Liver (tissue), 9 donors: ENCODE results near the gene SYT13. TPM values are rescaled to one million over a fixed set of nuclear protein-coding genes. Genes with fewer than 3 reads are reported as not detected.

Experiments
- DNase-seq: peaks from one replicate; pipeline ENCODE4 v3.0.0-alpha.2; 2017; ENCODE audit warnings: low spot score
- H3K27ac ChIP-seq, 2 donors: one replicate each; pipeline ENCODE4 v1.7.0; 2013; ENCODE audit warnings: inconsistent platforms in 2 of 2, low read length in 2 of 2, control low read depth in 1 of 2, low read depth in 1 of 2, mild to moderate bottlenecking in 1 of 2
- H3K27me3 ChIP-seq, 4 donors: one replicate each; pipeline versions ENCODE4 v1.6.1 to v1.7.0; 2013; ENCODE audit warnings: low read length in 3 of 4, inconsistent platforms in 1 of 4, mild to moderate bottlenecking in 1 of 4, moderate library complexity in 1 of 4; ENCODE audit not compliant: control insufficient read depth in 4 of 4, insufficient read depth in 4 of 4
- H3K36me3 ChIP-seq, 4 donors: one replicate each; pipeline versions ENCODE4 v1.6.1 to v1.7.0; 2013; ENCODE audit warnings: low read length in 3 of 4, mild to moderate bottlenecking in 3 of 4, low read depth in 1 of 4, moderate library complexity in 1 of 4; ENCODE audit not compliant: control insufficient read depth in 4 of 4, insufficient read depth in 3 of 4
- H3K4me1 ChIP-seq, 4 donors: one replicate each; pipeline versions ENCODE4 v1.6.1 to v1.7.0; 2013; ENCODE audit warnings: low read length in 3 of 4, mild to moderate bottlenecking in 3 of 4, moderate library complexity in 1 of 4; ENCODE audit not compliant: control insufficient read depth in 4 of 4, insufficient read depth in 4 of 4
- H3K4me3 ChIP-seq, 3 donors: one replicate each; pipeline versions ENCODE4 v1.6.1 to v1.7.0; 2013; ENCODE audit warnings: low read length in 3 of 3, control low read depth in 1 of 3, low read depth in 1 of 3, mild to moderate bottlenecking in 1 of 3
- H3K9ac ChIP-seq, 2 donors: one replicate each; pipeline ENCODE4 v1.7.0; 2013; ENCODE audit warnings: low read length in 2 of 2, mild to moderate bottlenecking in 2 of 2, moderate library complexity in 2 of 2, control low read depth in 1 of 2, low read depth in 1 of 2
- H3K9me3 ChIP-seq, 4 donors: one replicate each; pipeline versions ENCODE4 v1.6.1 to v1.7.0; 2013; ENCODE audit warnings: low read length in 3 of 4; ENCODE audit not compliant: control insufficient read depth in 4 of 4
- FOXA1 ChIP-seq: IDR thresholded peaks from 2 replicates; pipeline ENCODE4 v1.6.1; 2016; ENCODE audit warnings: antibody characterized with exemption
- FOXA2 ChIP-seq: IDR thresholded peaks from 2 replicates; pipeline ENCODE4 v1.6.1; 2016; ENCODE audit warnings: antibody characterized with exemption
- GABPA ChIP-seq, 2 donors: IDR thresholded peaks in 1 of 2; conservative IDR thresholded peaks in 1 of 2; 2 replicates each; pipeline ENCODE4 v1.6.1; 2016; ENCODE audit warnings: antibody characterized with exemption in 2 of 2, mild to moderate bottlenecking in 1 of 2, moderate library complexity in 1 of 2
- HNF4A ChIP-seq, 2 donors: conservative IDR thresholded peaks; 2 replicates each; pipeline ENCODE4 v1.6.1; 2016; ENCODE audit warnings: antibody characterized with exemption in 2 of 2, mild to moderate bottlenecking in 2 of 2
- HNF4G ChIP-seq: IDR thresholded peaks from 2 replicates; pipeline ENCODE4 v1.6.1; 2016; ENCODE audit warnings: antibody characterized with exemption
- JUND ChIP-seq, 2 donors: IDR thresholded peaks; 2 replicates each; pipeline ENCODE4 v1.6.1; 2016; ENCODE audit warnings: antibody characterized with exemption in 2 of 2
- NR2F2 ChIP-seq: IDR thresholded peaks from 2 replicates; pipeline ENCODE4 v1.6.1; 2016; ENCODE audit warnings: antibody characterized with exemption
- RAD21 ChIP-seq, 2 donors: IDR thresholded peaks; 2 replicates each; pipeline ENCODE4 v1.6.1; 2016; ENCODE audit warnings: antibody characterized with exemption in 2 of 2, mild to moderate bottlenecking in 2 of 2
- RXRA ChIP-seq, 2 donors: IDR thresholded peaks; 2 replicates each; pipeline ENCODE4 v1.6.1; 2017 to 2018; ENCODE audit warnings: antibody characterized with exemption in 2 of 2, mild to moderate bottlenecking in 1 of 2
- SP1 ChIP-seq: IDR thresholded peaks from 2 replicates; pipeline ENCODE4 v1.6.1; 2018; ENCODE audit warnings: antibody characterized with exemption, mild to moderate bottlenecking
- TAF1 ChIP-seq: conservative IDR thresholded peaks from 2 replicates; pipeline ENCODE4 v1.6.1; 2016; ENCODE audit warnings: antibody characterized with exemption, mild to moderate bottlenecking
- YY1 ChIP-seq: IDR thresholded peaks from 2 replicates; pipeline ENCODE4 v1.6.1; 2016; ENCODE audit warnings: antibody characterized with exemption, mild to moderate bottlenecking
- WGBS: extraction: QIAGEN DNeasy Blood & Tissue Kit; methylation state at CpG from one replicate; pipeline ENCODE4 v1.1.7; 2013; 5-methylcytosine and 5-hydroxymethylcytosine counted together
- polyA plus RNA-seq, 2 donors: library from polyadenylated mRNA; stranded (reverse) in 1 of 2; unstranded in 1 of 2; fragments of 200-250 nt in 1 of 2; fragments of >200 nt in 1 of 2; fragmentation: Nextera tagmentation in 1 of 2; extraction: Ambion mirVana in 1 of 2; gene quantifications; one replicate each; pipeline versions ENCODE4 v1.2.1 to v1.2.3, GENCODE V29; 2013 to 2015
- total RNA-seq, 2 donors: library from RNA; depleted of rRNA; stranded (reverse); fragments of >200 nt; gene quantifications; one replicate each; pipeline ENCODE4 v1.2.3, GENCODE V29; 2014
- TF ChIP-seq, protein P1 (sequence below): fragments of 150-350 bp; IDR thresholded peaks from 2 replicates; pipeline ENCODE4 v1.5.1; 2017; ENCODE audit warnings: improper control_type of control experiment, low read depth, low read length; ENCODE audit not compliant: missing input control
- TF ChIP-seq, protein P2 (sequence below): IDR thresholded peaks from 2 replicates; pipeline ENCODE4 v1.6.1; 2016; ENCODE audit warnings: antibody characterized with exemption
- TF ChIP-seq, protein P3 (sequence below): IDR thresholded peaks from 2 replicates; pipeline ENCODE4 v1.6.1; 2016; ENCODE audit warnings: antibody characterized with exemption, mild to moderate bottlenecking
- TF ChIP-seq, protein P4 (sequence below): IDR thresholded peaks from 2 replicates; pipeline ENCODE4 v1.6.1; 2016; ENCODE audit warnings: antibody characterized with exemption
- donor health status: healthy.
- donor health status: healthy.
- donor health status: healthy.
- donor health status: healthy.
- donor health status: healthy.

Gene SYT13
- total and polyA plus RNA-seq, 4 donors: 0.05 to 0.33 (median 0.14) TPM

DNA sequence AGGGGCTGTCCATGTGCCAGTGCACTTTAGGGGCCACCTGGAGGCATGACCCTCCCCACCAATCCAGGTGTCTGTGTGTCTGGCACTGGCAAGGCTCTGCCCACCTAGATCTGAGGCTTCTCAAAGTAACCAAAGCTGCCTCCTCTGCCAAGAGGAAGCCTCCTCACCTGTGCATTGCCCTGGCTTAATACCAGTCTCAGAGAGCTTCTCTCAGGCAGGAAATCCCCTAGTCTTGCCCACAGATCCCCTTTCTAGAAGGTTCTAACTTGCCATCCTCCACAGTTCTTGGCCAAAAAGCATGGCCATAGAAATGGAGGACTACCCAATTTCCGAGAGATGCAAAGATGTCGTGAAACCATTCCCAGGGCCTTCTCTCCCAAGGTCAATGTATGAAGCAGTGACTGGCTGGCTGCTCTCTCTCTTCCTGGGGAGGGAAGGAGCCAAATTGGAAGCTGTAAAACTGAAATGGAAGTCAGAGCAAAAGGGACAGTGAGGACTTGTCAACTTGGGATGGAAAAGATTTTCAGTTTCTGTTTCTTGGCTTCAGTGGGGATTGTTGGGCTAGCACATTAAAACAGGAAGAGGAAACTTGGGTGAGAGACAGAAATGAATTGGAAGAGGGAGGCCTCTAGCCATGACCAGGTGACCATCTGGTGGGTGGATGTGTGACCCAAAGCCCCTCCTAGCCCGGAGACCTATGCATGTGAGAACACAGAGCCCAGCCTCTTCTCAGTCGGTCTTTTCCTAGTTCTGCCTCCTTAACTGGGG is 70.9 kb downstream of the SYT13 start:
- WGBS: 87% methylated on average over 4 of the region's 4 CpGs
- H3K27ac ChIP-seq: no peak overlapping the region
- no peak overlapping the region for H3K9ac ChIP-seq
- TF ChIP-seq HNF4G (no peak), YY1 (no peak), RXRA (IDR thresholded peaks at IDR 0.05) (no peak), JUND (IDR thresholded peaks at IDR 0.05) (no peak), RAD21 (IDR thresholded peaks at IDR 0.05) (no peak), GABPA (IDR thresholded peaks at IDR 0.05 in 1 of 2, conservative IDR thresholded peaks at IDR 0.05 in 1 of 2) (no peak), NR2F2 (no peak), FOXA2 (no peak), FOXA1 (no peak), TAF1 (no peak), SP1 (no peak), HNF4A (conservative IDR thresholded peaks at IDR 0.05) (no peak)
- TF ChIP-seq, protein P1, sequence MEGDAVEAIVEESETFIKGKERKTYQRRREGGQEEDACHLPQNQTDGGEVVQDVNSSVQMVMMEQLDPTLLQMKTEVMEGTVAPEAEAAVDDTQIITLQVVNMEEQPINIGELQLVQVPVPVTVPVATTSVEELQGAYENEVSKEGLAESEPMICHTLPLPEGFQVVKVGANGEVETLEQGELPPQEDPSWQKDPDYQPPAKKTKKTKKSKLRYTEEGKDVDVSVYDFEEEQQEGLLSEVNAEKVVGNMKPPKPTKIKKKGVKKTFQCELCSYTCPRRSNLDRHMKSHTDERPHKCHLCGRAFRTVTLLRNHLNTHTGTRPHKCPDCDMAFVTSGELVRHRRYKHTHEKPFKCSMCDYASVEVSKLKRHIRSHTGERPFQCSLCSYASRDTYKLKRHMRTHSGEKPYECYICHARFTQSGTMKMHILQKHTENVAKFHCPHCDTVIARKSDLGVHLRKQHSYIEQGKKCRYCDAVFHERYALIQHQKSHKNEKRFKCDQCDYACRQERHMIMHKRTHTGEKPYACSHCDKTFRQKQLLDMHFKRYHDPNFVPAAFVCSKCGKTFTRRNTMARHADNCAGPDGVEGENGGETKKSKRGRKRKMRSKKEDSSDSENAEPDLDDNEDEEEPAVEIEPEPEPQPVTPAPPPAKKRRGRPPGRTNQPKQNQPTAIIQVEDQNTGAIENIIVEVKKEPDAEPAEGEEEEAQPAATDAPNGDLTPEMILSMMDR: no peak
- TF ChIP-seq, protein P2, sequence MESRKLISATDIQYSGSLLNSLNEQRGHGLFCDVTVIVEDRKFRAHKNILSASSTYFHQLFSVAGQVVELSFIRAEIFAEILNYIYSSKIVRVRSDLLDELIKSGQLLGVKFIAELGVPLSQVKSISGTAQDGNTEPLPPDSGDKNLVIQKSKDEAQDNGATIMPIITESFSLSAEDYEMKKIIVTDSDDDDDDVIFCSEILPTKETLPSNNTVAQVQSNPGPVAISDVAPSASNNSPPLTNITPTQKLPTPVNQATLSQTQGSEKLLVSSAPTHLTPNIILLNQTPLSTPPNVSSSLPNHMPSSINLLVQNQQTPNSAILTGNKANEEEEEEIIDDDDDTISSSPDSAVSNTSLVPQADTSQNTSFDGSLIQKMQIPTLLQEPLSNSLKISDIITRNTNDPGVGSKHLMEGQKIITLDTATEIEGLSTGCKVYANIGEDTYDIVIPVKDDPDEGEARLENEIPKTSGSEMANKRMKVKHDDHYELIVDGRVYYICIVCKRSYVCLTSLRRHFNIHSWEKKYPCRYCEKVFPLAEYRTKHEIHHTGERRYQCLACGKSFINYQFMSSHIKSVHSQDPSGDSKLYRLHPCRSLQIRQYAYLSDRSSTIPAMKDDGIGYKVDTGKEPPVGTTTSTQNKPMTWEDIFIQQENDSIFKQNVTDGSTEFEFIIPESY: no peak
- TF ChIP-seq, protein P3, sequence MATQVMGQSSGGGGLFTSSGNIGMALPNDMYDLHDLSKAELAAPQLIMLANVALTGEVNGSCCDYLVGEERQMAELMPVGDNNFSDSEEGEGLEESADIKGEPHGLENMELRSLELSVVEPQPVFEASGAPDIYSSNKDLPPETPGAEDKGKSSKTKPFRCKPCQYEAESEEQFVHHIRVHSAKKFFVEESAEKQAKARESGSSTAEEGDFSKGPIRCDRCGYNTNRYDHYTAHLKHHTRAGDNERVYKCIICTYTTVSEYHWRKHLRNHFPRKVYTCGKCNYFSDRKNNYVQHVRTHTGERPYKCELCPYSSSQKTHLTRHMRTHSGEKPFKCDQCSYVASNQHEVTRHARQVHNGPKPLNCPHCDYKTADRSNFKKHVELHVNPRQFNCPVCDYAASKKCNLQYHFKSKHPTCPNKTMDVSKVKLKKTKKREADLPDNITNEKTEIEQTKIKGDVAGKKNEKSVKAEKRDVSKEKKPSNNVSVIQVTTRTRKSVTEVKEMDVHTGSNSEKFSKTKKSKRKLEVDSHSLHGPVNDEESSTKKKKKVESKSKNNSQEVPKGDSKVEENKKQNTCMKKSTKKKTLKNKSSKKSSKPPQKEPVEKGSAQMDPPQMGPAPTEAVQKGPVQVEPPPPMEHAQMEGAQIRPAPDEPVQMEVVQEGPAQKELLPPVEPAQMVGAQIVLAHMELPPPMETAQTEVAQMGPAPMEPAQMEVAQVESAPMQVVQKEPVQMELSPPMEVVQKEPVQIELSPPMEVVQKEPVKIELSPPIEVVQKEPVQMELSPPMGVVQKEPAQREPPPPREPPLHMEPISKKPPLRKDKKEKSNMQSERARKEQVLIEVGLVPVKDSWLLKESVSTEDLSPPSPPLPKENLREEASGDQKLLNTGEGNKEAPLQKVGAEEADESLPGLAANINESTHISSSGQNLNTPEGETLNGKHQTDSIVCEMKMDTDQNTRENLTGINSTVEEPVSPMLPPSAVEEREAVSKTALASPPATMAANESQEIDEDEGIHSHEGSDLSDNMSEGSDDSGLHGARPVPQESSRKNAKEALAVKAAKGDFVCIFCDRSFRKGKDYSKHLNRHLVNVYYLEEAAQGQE: no peak
- TF ChIP-seq, protein P4, sequence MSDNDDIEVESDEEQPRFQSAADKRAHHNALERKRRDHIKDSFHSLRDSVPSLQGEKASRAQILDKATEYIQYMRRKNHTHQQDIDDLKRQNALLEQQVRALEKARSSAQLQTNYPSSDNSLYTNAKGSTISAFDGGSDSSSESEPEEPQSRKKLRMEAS: no peak
- peaks cover 0 to 4% (median 1%) of the 10 kb centered on the region in 4 donors for H3K36me3 ChIP-seq
- no peaks in the 10 kb centered on the region for H3K4me1 ChIP-seq
- H3K27me3 ChIP-seq: no peaks in the 10 kb centered on the region
- DNase-seq: no peak
- H3K9me3 ChIP-seq: no peaks in the 10 kb centered on the region
- no peak overlapping the region for H3K4me3 ChIP-seq

DNA sequence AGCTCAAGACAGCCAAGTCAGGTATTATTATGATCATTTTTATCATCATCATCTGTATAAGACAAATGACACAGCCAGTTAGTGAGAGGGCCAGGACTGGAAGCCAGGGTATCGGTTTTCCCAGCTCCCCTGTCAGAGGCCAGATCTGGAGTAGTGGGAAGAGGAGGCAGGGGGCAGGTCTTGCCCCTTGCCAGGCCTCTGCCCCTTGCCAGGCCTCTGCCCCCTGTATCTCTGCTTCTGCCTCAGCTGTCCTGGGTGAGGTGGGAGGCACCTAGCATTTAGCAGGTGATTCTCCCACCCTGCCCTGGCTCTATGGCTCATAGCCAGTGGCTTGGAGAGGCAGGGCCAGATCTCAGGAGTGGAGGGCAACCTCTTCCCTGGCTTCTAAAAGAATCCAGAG is 72.4 kb downstream of the SYT13 start:
- TF ChIP-seq RXRA (IDR thresholded peaks at IDR 0.05) (no peak), FOXA2 (no peak), FOXA1 (no peak), HNF4A (conservative IDR thresholded peaks at IDR 0.05) (no peak)
- Histone ChIP-seq H3K9me3 (no peaks in the 10 kb centered on the region), H3K4me3 (no peak overlapping the region), H3K27ac (no peak overlapping the region), H3K27me3 (no peaks in the 10 kb centered on the region), H3K36me3 (peaks cover 0 to 5% (median 2%) of the 10 kb centered on the region in 4 donors), H3K9ac (no peak overlapping the region), H3K4me1 (no peaks in the 10 kb centered on the region)
- 98% methylated on average over 1 of the region's 1 CpG for WGBS
- DNase-seq: no peak
